Astrocyte of the spinal cord (primary cell): ENCODE data around the gene PODXL2.

ENCODE experiments used
- DNase-seq: peaks from one replicate; pipeline ENCODE4 v3.0.0; 2011; ENCODE audit warnings: low read depth, low spot score
- H3K4me3 ChIP-seq: 2 replicates; pipeline ENCODE4 v1.5.1; 2011; ENCODE audit warnings: low read depth, mild to moderate bottlenecking, low read length, moderate library complexity
- in situ Hi-C: cut with HindIII; loops from 2 replicates; pipeline ENCODE4 v1.10.0; 2017; ENCODE audit warnings: low sequenced_read_pairs
- TF ChIP-seq, protein P1 (sequence below): IDR thresholded peaks from 2 replicates; pipeline ENCODE4 v1.5.1; 2012; ENCODE audit warnings: low read depth, mild to moderate bottlenecking, low read length, inconsistent platforms

Gene PODXL2

DNA sequence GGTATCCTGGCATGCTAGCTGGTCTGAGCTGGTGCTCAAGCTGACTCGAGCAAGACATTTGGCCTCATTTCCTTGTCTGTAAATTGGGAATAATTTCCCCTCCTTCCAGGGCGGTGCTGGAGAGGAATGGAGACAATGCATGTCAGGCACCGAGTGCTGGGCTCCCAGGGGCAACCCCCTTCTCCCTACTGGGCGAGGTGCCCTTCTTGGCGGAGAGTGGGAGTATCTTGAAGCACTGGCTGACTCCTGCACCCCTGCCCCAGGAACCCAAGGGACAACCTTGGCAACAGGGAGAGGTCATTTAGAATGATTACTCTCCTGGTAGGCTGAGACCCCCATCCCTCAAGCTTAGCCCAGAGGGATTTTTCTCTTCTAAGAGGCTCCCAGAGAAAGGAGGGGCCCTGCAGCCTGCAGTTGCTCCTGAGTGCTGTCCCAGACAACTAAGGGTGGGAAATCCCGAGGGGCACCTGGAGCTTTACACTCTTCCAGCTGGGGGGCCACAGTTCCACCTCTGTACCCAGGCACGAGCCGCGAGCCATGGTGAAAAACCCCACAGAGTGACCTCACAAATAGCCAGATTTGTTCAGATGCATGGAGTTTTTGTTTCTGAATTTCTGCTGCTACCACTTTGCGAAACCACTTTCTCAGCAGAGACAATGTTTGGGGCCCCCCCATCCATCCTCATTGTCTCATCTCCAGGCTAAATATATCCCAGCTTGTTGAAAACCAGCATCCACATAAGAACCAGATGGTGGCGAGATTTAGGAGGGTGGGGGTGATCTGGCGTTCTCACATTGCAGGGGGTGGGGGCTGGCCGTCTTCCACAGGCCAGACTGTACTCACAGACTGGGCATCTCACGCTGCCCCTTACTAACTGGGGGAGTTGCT, 88.6 kb downstream of the PODXL2 start:
- H3K4me3 ChIP-seq = no peak overlapping the region
- in situ Hi-C loops = no loop called here
- TF ChIP-seq, protein P1, sequence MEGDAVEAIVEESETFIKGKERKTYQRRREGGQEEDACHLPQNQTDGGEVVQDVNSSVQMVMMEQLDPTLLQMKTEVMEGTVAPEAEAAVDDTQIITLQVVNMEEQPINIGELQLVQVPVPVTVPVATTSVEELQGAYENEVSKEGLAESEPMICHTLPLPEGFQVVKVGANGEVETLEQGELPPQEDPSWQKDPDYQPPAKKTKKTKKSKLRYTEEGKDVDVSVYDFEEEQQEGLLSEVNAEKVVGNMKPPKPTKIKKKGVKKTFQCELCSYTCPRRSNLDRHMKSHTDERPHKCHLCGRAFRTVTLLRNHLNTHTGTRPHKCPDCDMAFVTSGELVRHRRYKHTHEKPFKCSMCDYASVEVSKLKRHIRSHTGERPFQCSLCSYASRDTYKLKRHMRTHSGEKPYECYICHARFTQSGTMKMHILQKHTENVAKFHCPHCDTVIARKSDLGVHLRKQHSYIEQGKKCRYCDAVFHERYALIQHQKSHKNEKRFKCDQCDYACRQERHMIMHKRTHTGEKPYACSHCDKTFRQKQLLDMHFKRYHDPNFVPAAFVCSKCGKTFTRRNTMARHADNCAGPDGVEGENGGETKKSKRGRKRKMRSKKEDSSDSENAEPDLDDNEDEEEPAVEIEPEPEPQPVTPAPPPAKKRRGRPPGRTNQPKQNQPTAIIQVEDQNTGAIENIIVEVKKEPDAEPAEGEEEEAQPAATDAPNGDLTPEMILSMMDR = no peak
- no peak for DNase-seq

DNA sequence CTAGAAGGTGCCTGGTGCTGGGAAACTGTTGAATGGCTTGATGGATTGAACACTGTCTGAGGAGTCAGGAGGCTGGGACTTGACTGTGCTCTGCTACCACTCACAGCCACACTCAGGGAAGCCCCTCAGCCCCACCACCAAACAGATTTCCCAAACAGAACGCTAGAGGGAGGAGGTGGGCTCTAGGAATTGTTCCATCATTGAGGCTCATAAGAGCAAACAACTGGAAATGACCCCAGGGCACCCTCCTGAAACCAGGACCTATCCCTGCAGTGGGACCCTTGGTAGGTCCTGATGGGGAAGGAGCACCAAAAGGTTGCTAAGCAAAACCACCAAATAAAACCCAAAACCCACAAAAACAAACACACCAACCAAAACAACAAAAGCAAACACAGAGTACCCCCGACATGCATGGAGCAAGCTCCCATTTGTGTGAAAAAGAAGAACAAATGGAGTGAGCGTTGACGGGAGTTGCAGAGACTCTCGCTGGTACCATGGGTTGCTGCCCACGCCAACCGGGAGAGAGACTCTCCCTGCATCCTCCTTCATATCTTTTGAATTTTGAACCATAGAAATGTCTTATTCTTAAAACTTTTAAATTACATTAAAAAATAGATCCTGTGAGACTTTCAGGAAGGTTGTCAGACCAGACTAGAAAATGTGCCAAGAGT, 89.4 kb downstream of the PODXL2 start:
- no peak overlapping the region for H3K4me3 ChIP-seq
- in situ Hi-C loops = no loop called here
- TF ChIP-seq, protein P1 = peak; percentile 22
- no peak for DNase-seq

DNA sequence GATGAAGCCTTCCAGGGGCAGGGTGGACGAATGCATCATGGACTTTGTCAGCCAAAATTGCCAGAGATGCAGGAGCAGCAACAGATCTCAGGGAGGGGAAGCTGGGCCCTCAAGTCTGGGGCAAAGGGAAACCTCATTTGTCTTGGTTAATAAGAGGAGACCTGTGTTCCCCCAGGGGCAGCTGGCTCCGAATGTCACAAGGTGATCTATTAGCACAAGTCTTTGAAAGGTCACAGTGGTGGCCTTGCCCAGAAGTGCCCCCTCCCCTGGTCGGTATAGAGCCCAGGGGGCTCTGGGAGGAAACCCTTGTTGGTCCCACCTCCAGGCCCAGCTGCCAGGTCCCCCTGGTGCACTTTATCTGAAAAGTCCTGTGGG, 89.9 kb downstream of the PODXL2 start:
- in situ Hi-C loops = no loop called here
- TF ChIP-seq, protein P1 = no peak
- no peak overlapping the region for H3K4me3 ChIP-seq
- DNase-seq = no peak

DNA sequence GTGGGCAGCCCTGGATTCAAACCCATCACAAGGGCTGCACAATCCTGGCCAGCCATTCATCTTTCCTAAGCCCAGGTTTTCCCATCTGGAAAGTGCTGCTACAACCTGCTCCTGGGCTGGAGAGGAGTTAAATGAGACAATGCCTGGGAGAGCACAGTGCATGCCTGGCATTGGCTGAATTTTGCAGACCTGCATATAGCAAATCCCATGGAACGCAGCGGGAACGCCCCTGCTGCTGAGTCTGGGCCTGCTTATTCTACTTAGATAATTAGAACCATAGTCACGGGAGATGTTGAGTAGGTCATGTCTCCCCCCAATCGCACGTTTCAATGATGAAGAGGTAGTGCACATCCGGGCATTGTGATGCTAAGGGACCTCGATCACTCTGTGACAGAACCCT, 90.4 kb downstream of the PODXL2 start:
- H3K4me3 ChIP-seq = no peak overlapping the region
- no peak for DNase-seq
- TF ChIP-seq, protein P1 = no peak
- in situ Hi-C loops = no loop called here

DNA sequence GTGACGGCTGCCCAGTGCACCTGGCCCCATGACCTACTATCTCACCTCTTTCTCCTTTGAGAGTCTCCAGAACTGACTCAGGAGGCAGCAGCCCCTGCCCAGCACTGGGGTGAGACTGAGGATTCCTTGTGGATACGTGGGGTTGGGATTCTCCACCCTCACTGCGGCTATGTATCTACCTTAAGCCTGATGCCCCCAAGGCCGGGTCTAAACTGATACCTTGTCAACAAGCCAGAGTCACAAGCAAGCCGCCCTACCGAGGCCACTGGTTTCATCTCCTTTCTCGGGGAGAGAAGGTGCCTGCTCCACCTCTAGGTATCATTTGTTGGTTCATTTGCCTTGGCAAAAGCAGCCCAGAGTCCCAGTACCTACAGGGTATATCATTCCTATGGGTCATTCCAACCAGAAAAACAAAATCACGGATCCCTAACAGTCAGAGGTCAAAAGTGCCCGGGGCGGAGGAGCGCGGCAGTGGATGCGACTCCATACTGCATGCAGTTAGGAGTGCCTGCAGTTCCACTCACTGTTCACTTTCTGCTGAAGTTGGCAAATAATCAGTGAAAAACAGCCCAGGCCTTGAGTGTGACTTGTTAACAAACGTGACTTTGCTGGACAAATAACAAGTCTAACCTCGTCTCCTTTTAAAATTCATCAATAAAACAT, 91.3 kb downstream of the PODXL2 start:
- DNase-seq = no peak
- TF ChIP-seq, protein P1 = no peak
- H3K4me3 ChIP-seq = no peak overlapping the region
- in situ Hi-C loops = no loop called here
